ENCODE results near the gene ARL8B.

DNA sequence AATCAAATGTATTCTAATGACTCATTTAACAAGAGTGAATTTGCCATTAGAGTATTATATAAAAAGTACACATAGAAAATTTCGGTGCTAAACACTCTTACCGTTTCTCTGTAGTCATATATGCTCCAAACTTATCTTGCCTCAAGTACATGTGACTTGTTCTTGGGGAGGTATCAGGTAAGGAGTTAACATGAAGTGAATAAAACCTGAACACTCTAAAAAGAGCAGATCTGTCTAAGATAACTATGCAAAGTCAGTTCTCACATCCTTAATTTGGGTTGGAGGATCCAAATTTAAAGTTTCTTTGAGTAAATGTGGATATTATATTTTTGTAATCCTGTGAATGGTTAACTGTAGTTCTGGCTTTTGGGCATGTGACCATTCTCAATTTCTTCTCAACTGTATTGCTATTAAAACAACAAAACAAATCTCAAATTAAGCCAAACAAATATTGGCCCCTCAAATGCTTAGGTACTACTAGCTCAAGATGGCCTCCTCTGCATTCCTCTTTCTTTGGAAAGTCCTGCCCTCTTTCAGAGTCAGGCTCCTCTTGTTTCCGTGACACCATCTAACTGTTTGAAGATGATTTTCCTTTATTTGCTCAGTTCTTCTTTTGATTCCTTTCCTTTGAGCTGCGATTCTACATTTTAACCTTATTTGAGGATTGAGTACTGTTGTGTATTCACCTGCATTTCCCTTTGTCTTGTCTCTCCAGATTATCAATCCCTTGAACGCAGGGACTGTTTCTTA lies 69.6 kb downstream of the ARL8B start:
- TF ChIP-seq, protein P1, sequence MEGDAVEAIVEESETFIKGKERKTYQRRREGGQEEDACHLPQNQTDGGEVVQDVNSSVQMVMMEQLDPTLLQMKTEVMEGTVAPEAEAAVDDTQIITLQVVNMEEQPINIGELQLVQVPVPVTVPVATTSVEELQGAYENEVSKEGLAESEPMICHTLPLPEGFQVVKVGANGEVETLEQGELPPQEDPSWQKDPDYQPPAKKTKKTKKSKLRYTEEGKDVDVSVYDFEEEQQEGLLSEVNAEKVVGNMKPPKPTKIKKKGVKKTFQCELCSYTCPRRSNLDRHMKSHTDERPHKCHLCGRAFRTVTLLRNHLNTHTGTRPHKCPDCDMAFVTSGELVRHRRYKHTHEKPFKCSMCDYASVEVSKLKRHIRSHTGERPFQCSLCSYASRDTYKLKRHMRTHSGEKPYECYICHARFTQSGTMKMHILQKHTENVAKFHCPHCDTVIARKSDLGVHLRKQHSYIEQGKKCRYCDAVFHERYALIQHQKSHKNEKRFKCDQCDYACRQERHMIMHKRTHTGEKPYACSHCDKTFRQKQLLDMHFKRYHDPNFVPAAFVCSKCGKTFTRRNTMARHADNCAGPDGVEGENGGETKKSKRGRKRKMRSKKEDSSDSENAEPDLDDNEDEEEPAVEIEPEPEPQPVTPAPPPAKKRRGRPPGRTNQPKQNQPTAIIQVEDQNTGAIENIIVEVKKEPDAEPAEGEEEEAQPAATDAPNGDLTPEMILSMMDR (IDR thresholded peaks at IDR 0.05; ENCODE audit: insufficient read depth, low read length): no peak
- TF ChIP-seq POLR2AphosphoS5 (IDR thresholded peaks at IDR 0.05; ENCODE audit: low read depth): no peak
- TF ChIP-seq, protein P2, sequence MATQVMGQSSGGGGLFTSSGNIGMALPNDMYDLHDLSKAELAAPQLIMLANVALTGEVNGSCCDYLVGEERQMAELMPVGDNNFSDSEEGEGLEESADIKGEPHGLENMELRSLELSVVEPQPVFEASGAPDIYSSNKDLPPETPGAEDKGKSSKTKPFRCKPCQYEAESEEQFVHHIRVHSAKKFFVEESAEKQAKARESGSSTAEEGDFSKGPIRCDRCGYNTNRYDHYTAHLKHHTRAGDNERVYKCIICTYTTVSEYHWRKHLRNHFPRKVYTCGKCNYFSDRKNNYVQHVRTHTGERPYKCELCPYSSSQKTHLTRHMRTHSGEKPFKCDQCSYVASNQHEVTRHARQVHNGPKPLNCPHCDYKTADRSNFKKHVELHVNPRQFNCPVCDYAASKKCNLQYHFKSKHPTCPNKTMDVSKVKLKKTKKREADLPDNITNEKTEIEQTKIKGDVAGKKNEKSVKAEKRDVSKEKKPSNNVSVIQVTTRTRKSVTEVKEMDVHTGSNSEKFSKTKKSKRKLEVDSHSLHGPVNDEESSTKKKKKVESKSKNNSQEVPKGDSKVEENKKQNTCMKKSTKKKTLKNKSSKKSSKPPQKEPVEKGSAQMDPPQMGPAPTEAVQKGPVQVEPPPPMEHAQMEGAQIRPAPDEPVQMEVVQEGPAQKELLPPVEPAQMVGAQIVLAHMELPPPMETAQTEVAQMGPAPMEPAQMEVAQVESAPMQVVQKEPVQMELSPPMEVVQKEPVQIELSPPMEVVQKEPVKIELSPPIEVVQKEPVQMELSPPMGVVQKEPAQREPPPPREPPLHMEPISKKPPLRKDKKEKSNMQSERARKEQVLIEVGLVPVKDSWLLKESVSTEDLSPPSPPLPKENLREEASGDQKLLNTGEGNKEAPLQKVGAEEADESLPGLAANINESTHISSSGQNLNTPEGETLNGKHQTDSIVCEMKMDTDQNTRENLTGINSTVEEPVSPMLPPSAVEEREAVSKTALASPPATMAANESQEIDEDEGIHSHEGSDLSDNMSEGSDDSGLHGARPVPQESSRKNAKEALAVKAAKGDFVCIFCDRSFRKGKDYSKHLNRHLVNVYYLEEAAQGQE (IDR thresholded peaks at IDR 0.05; ENCODE audit: insufficient replicate concordance, low read depth): no peak

Measured in HL-60 (cell line).